Endothelial cell (in vitro differentiated cells): ENCODE results near the gene NBEA. TPM values are rescaled to one million over a fixed set of nuclear protein-coding genes. Genes with fewer than 3 reads are reported as not detected.
"Not testable (repeated sequence)": the region's sequence is repeated elsewhere in the genome, so short reads cannot be mapped to it uniquely, and the experiment has no call there.

Source experiments
- DNase-seq: peaks from one replicate; pipeline ENCODE4 v3.0.0; 2021; ENCODE audit warnings: low spot score
- H3K27ac Mint-ChIP-seq: one replicate; pipeline ENCODE4 v1.8.0; 2021; ENCODE audit warnings: mixed read lengths, inconsistent platforms; ENCODE audit not compliant: unreplicated experiment
- H3K27me3 Mint-ChIP-seq: one replicate; pipeline ENCODE4 v1.8.0; 2021; ENCODE audit warnings: mild to moderate bottlenecking, moderate library complexity, mixed read lengths, inconsistent platforms; ENCODE audit not compliant: unreplicated experiment
- H3K36me3 Mint-ChIP-seq: one replicate; pipeline ENCODE4 v1.8.0; 2021; ENCODE audit warnings: mild to moderate bottlenecking, low read depth, mixed read lengths, inconsistent platforms; ENCODE audit not compliant: unreplicated experiment
- H3K4me1 Mint-ChIP-seq: one replicate; pipeline ENCODE4 v1.8.0; 2021; ENCODE audit warnings: mild to moderate bottlenecking, mixed read lengths, inconsistent platforms; ENCODE audit not compliant: unreplicated experiment
- H3K4me3 Mint-ChIP-seq: one replicate; pipeline ENCODE4 v1.8.0; 2021; ENCODE audit warnings: mild to moderate bottlenecking, mixed read lengths, inconsistent platforms; ENCODE audit not compliant: unreplicated experiment
- H3K9me3 Mint-ChIP-seq: one replicate; pipeline ENCODE4 v1.8.0; 2021; ENCODE audit warnings: mixed read lengths, inconsistent platforms; ENCODE audit not compliant: unreplicated experiment
- total RNA-seq: library from RNA; stranded (reverse); fragmentation: NEBNext Ultra II Directional; extraction: Animal tissue kit (Norgen Biotek cat#: 25700); gene quantifications from one replicate; pipeline ENCODE4 v1.2.1, GENCODE V29; 2021; ENCODE audit not compliant: unreplicated experiment
- TF ChIP-seq, protein P1 (sequence below): fragments of 200-600 bp; sonication (generic); IDR thresholded peaks from one replicate; pipeline ENCODE4 v1.5.0; 2021; ENCODE audit warnings: antibody characterized with exemption; ENCODE audit not compliant: unreplicated experiment

Gene NBEA
- total RNA-seq, 1 donor from 2014 or later, result 11.7 TPM

DNA sequence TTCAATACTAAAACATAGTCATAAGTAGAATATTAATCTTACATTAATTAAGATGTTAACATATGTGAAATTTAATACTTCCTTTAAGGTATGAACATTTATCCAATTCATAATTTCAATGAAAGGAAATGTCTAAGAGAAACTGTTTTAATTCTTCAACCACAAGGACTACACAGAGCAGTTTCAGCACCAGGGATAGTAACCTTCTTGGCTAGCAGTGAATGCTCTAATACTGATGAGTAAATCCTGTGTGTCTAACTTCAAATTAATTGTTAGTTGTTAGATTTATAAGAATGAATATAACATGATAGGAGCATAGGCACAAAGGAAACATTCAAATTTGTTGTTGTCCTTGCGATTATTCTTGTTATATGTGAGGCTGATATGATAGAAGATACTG lies 15.6 kb upstream of the NBEA start:
- TF ChIP-seq, protein P1, sequence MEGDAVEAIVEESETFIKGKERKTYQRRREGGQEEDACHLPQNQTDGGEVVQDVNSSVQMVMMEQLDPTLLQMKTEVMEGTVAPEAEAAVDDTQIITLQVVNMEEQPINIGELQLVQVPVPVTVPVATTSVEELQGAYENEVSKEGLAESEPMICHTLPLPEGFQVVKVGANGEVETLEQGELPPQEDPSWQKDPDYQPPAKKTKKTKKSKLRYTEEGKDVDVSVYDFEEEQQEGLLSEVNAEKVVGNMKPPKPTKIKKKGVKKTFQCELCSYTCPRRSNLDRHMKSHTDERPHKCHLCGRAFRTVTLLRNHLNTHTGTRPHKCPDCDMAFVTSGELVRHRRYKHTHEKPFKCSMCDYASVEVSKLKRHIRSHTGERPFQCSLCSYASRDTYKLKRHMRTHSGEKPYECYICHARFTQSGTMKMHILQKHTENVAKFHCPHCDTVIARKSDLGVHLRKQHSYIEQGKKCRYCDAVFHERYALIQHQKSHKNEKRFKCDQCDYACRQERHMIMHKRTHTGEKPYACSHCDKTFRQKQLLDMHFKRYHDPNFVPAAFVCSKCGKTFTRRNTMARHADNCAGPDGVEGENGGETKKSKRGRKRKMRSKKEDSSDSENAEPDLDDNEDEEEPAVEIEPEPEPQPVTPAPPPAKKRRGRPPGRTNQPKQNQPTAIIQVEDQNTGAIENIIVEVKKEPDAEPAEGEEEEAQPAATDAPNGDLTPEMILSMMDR, result no peak
- Mint-ChIP-seq H3K27me3 (no peaks in the 10 kb centered on the region), H3K27ac (no peak overlapping the region), H3K4me1 (no peaks in the 10 kb centered on the region), H3K4me3 (no peak overlapping the region), H3K9me3 (no peaks in the 10 kb centered on the region), H3K36me3 (no peaks in the 10 kb centered on the region)
- peak; percentile 14 for DNase-seq

DNA sequence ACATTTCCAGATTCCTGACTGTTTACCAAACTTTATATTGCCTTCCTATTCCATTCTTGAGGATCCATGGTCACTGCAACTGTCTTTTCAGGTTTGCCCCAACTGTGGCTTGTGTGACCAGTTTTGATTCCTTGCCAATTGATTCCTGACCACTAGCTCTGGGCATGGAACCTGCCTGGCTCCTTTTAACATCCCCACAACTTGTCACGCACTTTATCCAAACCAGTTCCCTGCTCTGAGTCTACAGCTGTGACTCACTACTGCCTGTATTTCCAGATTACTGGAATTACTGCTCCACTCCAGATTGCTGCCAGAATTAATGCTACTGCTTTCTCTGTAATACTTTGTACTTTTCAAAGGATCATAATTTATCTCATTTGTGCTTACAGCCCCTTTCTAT lies 13.4 kb upstream of the NBEA start:
- H3K27ac Mint-ChIP-seq, H3K4me1 Mint-ChIP-seq, H3K36me3 Mint-ChIP-seq, H3K4me3 Mint-ChIP-seq, H3K27me3 Mint-ChIP-seq, H3K9me3 Mint-ChIP-seq, DNase-seq: not testable (repeated sequence)

DNA sequence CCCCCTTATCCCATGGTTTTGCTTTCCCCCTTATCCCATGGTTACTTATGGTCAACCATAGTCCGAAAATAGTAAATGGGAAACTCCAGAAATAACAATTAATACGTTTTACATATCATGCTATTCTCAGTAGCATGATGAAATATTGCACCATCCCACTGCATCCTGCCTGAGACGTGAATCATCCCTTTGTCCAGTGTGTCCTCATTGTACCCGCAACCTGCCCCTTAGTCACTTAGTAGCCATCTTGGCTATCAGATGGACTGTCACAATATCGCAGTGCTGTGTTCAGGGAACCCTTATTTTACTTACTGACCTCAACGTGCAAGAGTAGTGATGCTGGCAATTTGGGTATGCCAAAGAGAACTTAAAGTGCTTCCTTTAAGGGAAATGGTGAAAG lies 10.5 kb upstream of the NBEA start:
- Mint-ChIP-seq H3K9me3 (no peaks in the 10 kb centered on the region), H3K4me1 (no peaks in the 10 kb centered on the region), H3K36me3 (no peaks in the 10 kb centered on the region), H3K4me3 (no peak overlapping the region), H3K27ac (no peak overlapping the region), H3K27me3 (no peaks in the 10 kb centered on the region)
- TF ChIP-seq, protein P1, result no peak
- no peak for DNase-seq

DNA sequence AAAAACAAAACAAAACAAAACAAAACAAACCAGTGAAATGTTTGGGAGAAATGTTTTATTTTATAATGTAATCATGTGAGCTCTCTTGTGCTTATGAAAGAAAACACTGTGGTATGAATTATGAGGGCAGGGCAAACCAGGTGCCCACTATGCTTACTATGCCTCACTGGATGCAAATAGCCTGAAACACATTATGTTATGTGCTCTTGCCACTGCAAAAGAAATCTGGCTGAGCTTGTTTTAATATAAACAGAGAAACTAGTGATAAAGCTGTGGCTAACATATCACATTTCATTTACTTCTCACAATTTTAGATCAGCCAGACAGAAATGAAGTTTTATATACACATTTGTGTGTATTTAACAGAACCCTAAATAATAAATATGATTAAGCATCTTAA lies 8.7 kb upstream of the NBEA start:
- Mint-ChIP-seq H3K27me3 (no peaks in the 10 kb centered on the region), H3K9me3 (no peaks in the 10 kb centered on the region), H3K36me3 (no peaks in the 10 kb centered on the region), H3K4me1 (no peaks in the 10 kb centered on the region), H3K4me3 (no peak overlapping the region), H3K27ac (no peak overlapping the region)
- TF ChIP-seq, protein P1, result no peak
- DNase-seq, result no peak

DNA sequence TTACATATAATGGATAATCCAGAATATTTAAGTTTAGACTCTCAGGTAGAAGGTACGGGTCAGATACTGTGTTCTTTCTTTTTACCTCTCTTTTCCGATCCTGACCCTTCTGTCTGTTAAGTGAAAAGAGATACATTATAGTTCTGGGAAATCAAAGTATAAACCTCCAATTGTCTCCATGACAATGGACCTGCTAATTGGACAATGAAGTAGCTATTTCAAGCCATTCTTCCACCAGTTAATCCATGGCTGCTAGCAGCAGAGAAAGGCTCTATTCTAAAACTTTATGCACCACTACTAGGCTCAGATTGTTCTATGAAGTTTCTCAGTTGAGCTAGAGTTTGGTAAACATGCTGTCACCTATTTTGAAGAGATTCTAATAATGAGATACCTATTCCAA lies 8.3 kb upstream of the NBEA start:
- no peaks in the 10 kb centered on the region for H3K36me3 Mint-ChIP-seq
- H3K9me3 Mint-ChIP-seq, result no peaks in the 10 kb centered on the region
- no peak overlapping the region for H3K4me3 Mint-ChIP-seq
- H3K27me3 Mint-ChIP-seq, result no peaks in the 10 kb centered on the region
- TF ChIP-seq, protein P1, result no peak
- DNase-seq, result no peak
- no peaks in the 10 kb centered on the region for H3K4me1 Mint-ChIP-seq
- no peak overlapping the region for H3K27ac Mint-ChIP-seq

DNA sequence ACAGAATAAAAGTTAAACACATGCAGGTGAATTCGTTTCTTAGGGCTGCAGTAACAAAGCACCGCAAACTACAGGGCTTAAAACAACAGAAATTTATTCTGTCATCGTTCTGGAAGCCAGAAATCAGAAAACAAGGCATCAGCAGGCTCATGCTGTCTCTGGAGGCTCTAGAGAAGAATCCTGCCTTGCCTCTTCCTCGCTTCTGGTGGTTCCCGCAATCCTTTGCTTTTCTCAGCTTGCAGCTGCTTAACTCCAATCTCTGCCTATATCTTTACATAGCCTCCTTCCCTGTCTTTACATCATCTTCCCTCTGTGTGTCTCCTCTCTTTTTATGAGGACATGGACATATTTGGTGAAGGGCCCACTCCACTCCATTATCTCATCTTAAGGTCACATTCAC lies 6.2 kb upstream of the NBEA start:
- DNase-seq, result no peak
- Mint-ChIP-seq H3K9me3 (no peaks in the 10 kb centered on the region), H3K27ac (no peak overlapping the region), H3K36me3 (no peaks in the 10 kb centered on the region), H3K27me3 (no peaks in the 10 kb centered on the region), H3K4me1 (no peaks in the 10 kb centered on the region), H3K4me3 (no peak overlapping the region)
- TF ChIP-seq, protein P1, result no peak
